K562 (cell line): ENCODE results near the gene LBR. TPM values are rescaled to one million over a fixed set of nuclear protein-coding genes. Genes with fewer than 3 reads are reported as not detected.

ENCODE experiments used
- ATAC-seq: fragments of 200-7000 bp; cut with Tn5 transposase; 3 replicates; pipeline ENCODE4 v1.9.1; 2020; ENCODE audit warnings: moderate library complexity
- BruUV-seq: library from RNA; stranded (reverse); fragments of 400-500 nt; replicated peaks from 2 replicates; lab custom pipeline; 2021; lab: Mats Ljungman, UMichigan
- CTCF ChIA-PET: fragments of 300-600 bp; formaldehyde crosslinking; extraction: SDS; loops from one replicate; lab custom pipeline; 2021; ENCODE audit warnings: low intra/inter-chr PET ratio; lab: Yijun Ruan, JAX
- POLR2A ChIA-PET: fragments of 300-600, 350-650 bp; sonication (Branson Sonifier 250); formaldehyde crosslinking; extraction: SDS; loops from one replicate; lab custom pipeline; 2021; ENCODE audit warnings: antibody characterized with exemption, inconsistent platforms; lab: Yijun Ruan, JAX
- DNase-seq, 4 experiments: peaks; one replicate each; pipeline versions ENCODE4 v3.0.0 to v3.0.0-alpha.2; 2011 to 2018; ENCODE audit warnings: low spot score in 3 of 4, mixed read lengths in 3 of 4; ENCODE audit errors: extremely low read depth in 1 of 4
- FAIRE-seq: peaks from 2 replicates; lab custom pipeline; 2011; peaks lifted over from hg19 to GRCh38; lab: Jason Lieb, UNC
- H2AFZ ChIP-seq: 2 replicates; pipeline ENCODE4 v1.6.0; 2011; ENCODE audit warnings: low read depth, low read length, control low read depth, inconsistent platforms
- H3K27ac ChIP-seq: fragments of 200-600 bp; 3 replicates; pipeline ENCODE4 v1.8.0; 2011; ENCODE audit warnings: low read depth, mild to moderate bottlenecking, control low read depth, inconsistent platforms, low read length, moderate library complexity, mixed read lengths; ENCODE audit errors: extremely low read depth
- H3K27me3 ChIP-seq, 2 experiments: fragments of 300-600 bp in 1 of 2; 2 replicates in 1 of 2; 3 replicates in 1 of 2; pipeline versions ENCODE4 v1.6.0 to v1.8.0; 2011; ENCODE audit warnings: inconsistent platforms in 2 of 2, low read length in 2 of 2, mild to moderate bottlenecking in 1 of 2, mixed read lengths in 1 of 2, moderate library complexity in 1 of 2; ENCODE audit not compliant: control insufficient read depth in 2 of 2, insufficient read depth in 2 of 2
- H3K36me3 ChIP-seq: fragments of 300-600 bp; 3 replicates; pipeline ENCODE4 v1.8.0; 2011; ENCODE audit warnings: mild to moderate bottlenecking, low read length, inconsistent platforms; ENCODE audit not compliant: control insufficient read depth, insufficient read depth
- H3K4me1 ChIP-seq, 2 experiments: fragments of 200-600 bp in 1 of 2; replicated peaks in 1 of 2; 2 replicates in 1 of 2; 3 replicates in 1 of 2; pipeline versions ENCODE4 v1.5.1 to v1.8.0; 2011; ENCODE audit warnings: inconsistent platforms in 2 of 2, low read length in 2 of 2, mild to moderate bottlenecking in 1 of 2, mixed read lengths in 1 of 2, moderate library complexity in 1 of 2; ENCODE audit not compliant: control insufficient read depth in 2 of 2, insufficient read depth in 2 of 2
- H3K4me2 ChIP-seq: 2 replicates; pipeline ENCODE4 v1.6.1; 2011; ENCODE audit warnings: low read length, control low read depth, inconsistent platforms, mixed read lengths; ENCODE audit not compliant: insufficient read depth
- H3K4me3 ChIP-seq: fragments of 200-600 bp; sonication (generic), shearing (Covaris generic); 2 replicates; pipeline ENCODE4 v1.5.1; 2016; ENCODE audit warnings: control low read depth, inconsistent platforms
- H3K79me2 ChIP-seq: fragments of 200-600 bp; 3 replicates; pipeline ENCODE4 v1.8.0; 2011; ENCODE audit warnings: low read length, inconsistent platforms; ENCODE audit not compliant: control insufficient read depth, insufficient read depth
- H3K9ac ChIP-seq, 2 experiments: 2 replicates each; pipeline versions ENCODE4 v1.6.0 to v1.6.1; 2011; ENCODE audit warnings: low read depth in 2 of 2, low read length in 2 of 2, control low read depth in 1 of 2, inconsistent platforms in 1 of 2, mild to moderate bottlenecking in 1 of 2, mixed read lengths in 1 of 2; ENCODE audit not compliant: insufficient read depth in 1 of 2
- H3K9me1 ChIP-seq: one replicate; pipeline ENCODE4 v1.6.0; 2011; ENCODE audit warnings: inconsistent platforms, mild to moderate bottlenecking, low read length, moderate library complexity; ENCODE audit not compliant: control insufficient read depth, insufficient read depth
- H3K9me3 ChIP-seq: replicated peaks from 2 replicates; pipeline ENCODE4 v1.5.1; 2011; ENCODE audit warnings: low read depth, low read length, inconsistent platforms; ENCODE audit not compliant: control insufficient read depth, insufficient read depth
- H4K20me1 ChIP-seq: replicated peaks from 2 replicates; pipeline ENCODE4 v1.6.1; 2011; ENCODE audit warnings: low read length, inconsistent platforms, mixed read lengths; ENCODE audit not compliant: control insufficient read depth, insufficient read depth
- ARID2 ChIP-seq: fragments of 450-650 bp; IDR thresholded peaks from 2 replicates; pipeline ENCODE4 v1.6.1; 2017; ENCODE audit warnings: antibody characterized with exemption, mild to moderate bottlenecking
- CREBBP ChIP-seq: IDR thresholded peaks from one replicate; pipeline ENCODE4 v1.6.1; 2012; ENCODE audit warnings: low read depth, mild to moderate bottlenecking, control low read depth, inconsistent platforms, low read length
- POLR2A ChIP-seq: fragments of 450-650 bp; conservative IDR thresholded peaks from 2 replicates; pipeline ENCODE4 v1.6.1; 2016
- ZNF316 ChIP-seq: fragments of 450-650 bp; IDR thresholded peaks from 2 replicates; pipeline ENCODE4 v1.6.1; 2016
- ZNF780A ChIP-seq: fragments of 250-450 bp; sonication (Bioruptor Pico); IDR thresholded peaks from 2 replicates; pipeline ENCODE4 v1.5.0; 2021; ENCODE audit warnings: mild to moderate bottlenecking
- ZZZ3 ChIP-seq: fragments of 450-650 bp; IDR thresholded peaks from 2 replicates; pipeline ENCODE4 v1.6.1; 2016; ENCODE audit warnings: antibody characterized with exemption, mild to moderate bottlenecking, moderate library complexity
- WGBS: fragments of 100-300 bp; shearing (Covaris generic); methylation state at CpG from one replicate; pipeline ENCODE4 v1.1.6; 2016; ENCODE audit warnings: low coverage, mixed read lengths; ENCODE audit not compliant: insufficient coverage; ENCODE audit errors: missing lambda C conversion rate; 5-methylcytosine and 5-hydroxymethylcytosine counted together
- in situ Hi-C: fragments of 300-500 bp; cut with MboI; formaldehyde crosslinking; loops from 4 replicates; pipeline ENCODE4 v1.15.0; 2018; ENCODE audit warnings: inconsistent platforms, mixed read lengths
- intact Hi-C: fragments of 100-400 bp; cut with micrococcal nuclease; formaldehyde crosslinking; loops from 2 replicates; pipeline ENCODE4 v1.14.2; 2022
- polyA plus RNA-seq, 8 experiments: library from polyadenylated mRNA; depleted of rRNA in 4 of 8; stranded (reverse) in 5 of 8; unstranded in 3 of 8; fragments of >200 nt; fragmentation: Nextera tagmentation in 2 of 8; fragmentation: Illumina TruSeq in 1 of 8; extraction: Ambion mirVana in 2 of 8; extraction: Trizol in 1 of 8; gene quantifications; 2 replicates each; pipeline versions ENCODE4 v1.2.1 to v1.2.3, GENCODE V29; 2011 to 2014; ENCODE audit warnings: inconsistent platforms in 1 of 8, missing spikeins in 1 of 8
- total RNA-seq, 7 experiments: library from RNA; depleted of rRNA in 6 of 7; stranded (reverse); fragments of >200 nt in 6 of 7; fragmentation: Illumina TruSeq in 2 of 7; extraction: Trizol in 2 of 7; gene quantifications; 2 replicates each; pipeline versions ENCODE4 v1.2.1 to v1.2.3, GENCODE V29; 2011 to 2021; ENCODE audit warnings: low replicate concordance in 1 of 7
- TF ChIP-seq, protein P1 (sequence below): fragments of 250-450 bp; sonication (Bioruptor Pico); IDR thresholded peaks from 2 replicates; pipeline ENCODE4 v1.8.0; 2022; ENCODE audit warnings: inconsistent platforms, mild to moderate bottlenecking, moderate library complexity, borderline replicate concordance
- TF ChIP-seq, protein P2 (sequence below), 3 experiments: fragments of 200-800 bp in 1 of 3; fragments of 250-450 bp in 1 of 3; fragments of 450-650 bp in 1 of 3; sonication (Bioruptor Pico) in 1 of 3; sonication (Bioruptor generic) in 1 of 3; formaldehyde crosslinking in 1 of 3; IDR thresholded peaks; 2 replicates each; pipeline versions ENCODE4 v1.6.1 to v1.8.0; 2016 to 2022; ENCODE audit warnings: mild to moderate bottlenecking in 2 of 3, missing genetic modification characterization in 2 of 3, missing compliant biosample characterization in 1 of 3, moderate library complexity in 1 of 3
- TF ChIP-seq, protein P3 (sequence below): fragments of 250-450 bp; sonication (Bioruptor Pico); IDR thresholded peaks from 2 replicates; pipeline ENCODE4 v1.9.0; 2021; ENCODE audit warnings: mild to moderate bottlenecking
- TF ChIP-seq, protein P4 (sequence below): fragments of 250-450 bp; sonication (Bioruptor Pico); IDR thresholded peaks from 2 replicates; pipeline ENCODE4 v1.5.0; 2020; ENCODE audit warnings: mild to moderate bottlenecking
- TF ChIP-seq, protein P5 (sequence below): fragments of 250-450 bp; sonication (Bioruptor Pico); IDR thresholded peaks from 2 replicates; pipeline ENCODE4 v1.4.0; 2020; ENCODE audit warnings: mild to moderate bottlenecking, moderate library complexity

LBR gene
- total and polyA plus RNA-seq, 9 of the 15 experiments (the other 6 are each of a cell fraction or from before 2014, with no cell fraction given): 102 to 229 (median 197) TPM

DNA sequence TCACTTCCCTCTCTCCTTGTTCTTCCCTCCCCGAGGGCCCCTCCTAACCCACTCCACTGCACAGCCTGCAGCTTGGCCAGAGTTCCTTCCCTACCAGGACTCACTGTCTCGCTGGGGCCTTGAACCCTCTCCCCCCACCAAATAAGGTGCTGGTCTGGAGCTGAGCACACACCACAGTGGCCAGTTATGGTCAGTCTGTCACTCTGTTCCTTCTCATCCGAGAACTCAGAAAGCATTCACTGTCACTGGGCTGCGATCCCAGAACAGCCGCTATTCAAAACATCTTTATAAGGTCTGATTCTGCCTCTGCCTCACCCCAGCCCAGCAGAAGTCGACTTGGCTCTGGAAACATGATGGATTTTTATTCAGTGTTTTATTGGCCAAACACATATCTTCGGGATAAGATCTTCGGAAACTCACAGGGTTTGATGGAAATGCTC, 19.8 kb upstream of the LBR start:
- no peaks in the 10 kb centered on the region for H3K27me3 ChIP-seq
- no peaks in the 10 kb centered on the region for H4K20me1 ChIP-seq
- intact Hi-C loops: loop anchor here (5.0 kb wide), 1 partner anchor 860 kb away; the partner anchor contains the start of gene LIN9
- H3K4me2 ChIP-seq: no peak overlapping the region
- TF ChIP-seq, protein P1, sequence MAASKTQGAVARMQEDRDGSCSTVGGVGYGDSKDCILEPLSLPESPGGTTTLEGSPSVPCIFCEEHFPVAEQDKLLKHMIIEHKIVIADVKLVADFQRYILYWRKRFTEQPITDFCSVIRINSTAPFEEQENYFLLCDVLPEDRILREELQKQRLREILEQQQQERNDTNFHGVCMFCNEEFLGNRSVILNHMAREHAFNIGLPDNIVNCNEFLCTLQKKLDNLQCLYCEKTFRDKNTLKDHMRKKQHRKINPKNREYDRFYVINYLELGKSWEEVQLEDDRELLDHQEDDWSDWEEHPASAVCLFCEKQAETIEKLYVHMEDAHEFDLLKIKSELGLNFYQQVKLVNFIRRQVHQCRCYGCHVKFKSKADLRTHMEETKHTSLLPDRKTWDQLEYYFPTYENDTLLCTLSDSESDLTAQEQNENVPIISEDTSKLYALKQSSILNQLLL (CRISPR knock-in tag): no peak
- TF ChIP-seq, protein P2, sequence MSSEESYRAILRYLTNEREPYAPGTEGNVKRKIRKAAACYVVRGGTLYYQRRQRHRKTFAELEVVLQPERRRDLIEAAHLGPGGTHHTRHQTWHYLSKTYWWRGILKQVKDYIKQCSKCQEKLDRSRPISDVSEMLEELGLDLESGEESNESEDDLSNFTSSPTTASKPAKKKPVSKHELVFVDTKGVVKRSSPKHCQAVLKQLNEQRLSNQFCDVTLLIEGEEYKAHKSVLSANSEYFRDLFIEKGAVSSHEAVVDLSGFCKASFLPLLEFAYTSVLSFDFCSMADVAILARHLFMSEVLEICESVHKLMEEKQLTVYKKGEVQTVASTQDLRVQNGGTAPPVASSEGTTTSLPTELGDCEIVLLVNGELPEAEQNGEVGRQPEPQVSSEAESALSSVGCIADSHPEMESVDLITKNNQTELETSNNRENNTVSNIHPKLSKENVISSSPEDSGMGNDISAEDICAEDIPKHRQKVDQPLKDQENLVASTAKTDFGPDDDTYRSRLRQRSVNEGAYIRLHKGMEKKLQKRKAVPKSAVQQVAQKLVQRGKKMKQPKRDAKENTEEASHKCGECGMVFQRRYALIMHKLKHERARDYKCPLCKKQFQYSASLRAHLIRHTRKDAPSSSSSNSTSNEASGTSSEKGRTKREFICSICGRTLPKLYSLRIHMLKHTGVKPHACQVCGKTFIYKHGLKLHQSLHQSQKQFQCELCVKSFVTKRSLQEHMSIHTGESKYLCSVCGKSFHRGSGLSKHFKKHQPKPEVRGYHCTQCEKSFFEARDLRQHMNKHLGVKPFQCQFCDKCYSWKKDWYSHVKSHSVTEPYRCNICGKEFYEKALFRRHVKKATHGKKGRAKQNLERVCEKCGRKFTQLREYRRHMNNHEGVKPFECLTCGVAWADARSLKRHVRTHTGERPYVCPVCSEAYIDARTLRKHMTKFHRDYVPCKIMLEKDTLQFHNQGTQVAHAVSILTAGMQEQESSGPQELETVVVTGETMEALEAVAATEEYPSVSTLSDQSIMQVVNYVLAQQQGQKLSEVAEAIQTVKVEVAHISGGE (CRISPR knock-in tag; IDR thresholded peaks at IDR 0.05): no peak
- TF ChIP-seq ZZZ3: no peak
- TF ChIP-seq CREBBP: no peak
- TF ChIP-seq, protein P3, sequence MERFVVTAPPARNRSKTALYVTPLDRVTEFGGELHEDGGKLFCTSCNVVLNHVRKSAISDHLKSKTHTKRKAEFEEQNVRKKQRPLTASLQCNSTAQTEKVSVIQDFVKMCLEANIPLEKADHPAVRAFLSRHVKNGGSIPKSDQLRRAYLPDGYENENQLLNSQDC (CRISPR knock-in tag): no peak
- no peak for TF ChIP-seq ZNF316
- TF ChIP-seq, protein P4, sequence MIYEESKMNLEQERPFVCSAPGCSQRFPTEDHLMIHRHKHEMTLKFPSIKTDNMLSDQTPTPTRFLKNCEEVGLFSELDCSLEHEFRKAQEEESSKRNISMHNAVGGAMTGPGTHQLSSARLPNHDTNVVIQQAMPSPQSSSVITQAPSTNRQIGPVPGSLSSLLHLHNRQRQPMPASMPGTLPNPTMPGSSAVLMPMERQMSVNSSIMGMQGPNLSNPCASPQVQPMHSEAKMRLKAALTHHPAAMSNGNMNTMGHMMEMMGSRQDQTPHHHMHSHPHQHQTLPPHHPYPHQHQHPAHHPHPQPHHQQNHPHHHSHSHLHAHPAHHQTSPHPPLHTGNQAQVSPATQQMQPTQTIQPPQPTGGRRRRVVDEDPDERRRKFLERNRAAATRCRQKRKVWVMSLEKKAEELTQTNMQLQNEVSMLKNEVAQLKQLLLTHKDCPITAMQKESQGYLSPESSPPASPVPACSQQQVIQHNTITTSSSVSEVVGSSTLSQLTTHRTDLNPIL (CRISPR knock-in tag): no peak
- TF ChIP-seq POLR2A: no peak
- no peak for TF ChIP-seq ZNF780A (CRISPR knock-in tag)
- TF ChIP-seq ARID2: no peak
- TF ChIP-seq, protein P5, sequence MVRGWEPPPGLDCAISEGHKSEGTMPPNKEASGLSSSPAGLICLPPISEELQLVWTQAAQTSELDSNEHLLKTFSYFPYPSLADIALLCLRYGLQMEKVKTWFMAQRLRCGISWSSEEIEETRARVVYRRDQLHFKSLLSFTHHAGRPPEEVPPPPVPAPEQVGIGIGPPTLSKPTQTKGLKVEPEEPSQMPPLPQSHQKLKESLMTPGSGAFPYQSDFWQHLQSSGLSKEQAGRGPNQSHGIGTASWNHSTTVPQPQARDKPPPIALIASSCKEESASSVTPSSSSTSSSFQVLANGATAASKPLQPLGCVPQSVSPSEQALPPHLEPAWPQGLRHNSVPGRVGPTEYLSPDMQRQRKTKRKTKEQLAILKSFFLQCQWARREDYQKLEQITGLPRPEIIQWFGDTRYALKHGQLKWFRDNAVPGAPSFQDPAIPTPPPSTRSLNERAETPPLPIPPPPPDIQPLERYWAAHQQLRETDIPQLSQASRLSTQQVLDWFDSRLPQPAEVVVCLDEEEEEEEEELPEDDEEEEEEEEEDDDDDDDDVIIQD (CRISPR knock-in tag): no peak
- BruUV-seq: no TSS peak
- no peaks in the 10 kb centered on the region for H3K79me2 ChIP-seq
- H2AFZ ChIP-seq: peak overlapping the region; percentile 11; the same call in 1 of the 2 replicates
- no peaks in the 10 kb centered on the region for H3K9me3 ChIP-seq
- peak overlapping the region in 1 of 2 experiments; percentile 49; a peak in 1 of 4 replicates for H3K9ac ChIP-seq
- H3K4me1 ChIP-seq: peaks cover 26 to 28% of the 10 kb centered on the region in 2 experiments
- H3K27ac ChIP-seq: no peak overlapping the region
- CTCF ChIA-PET: no interaction called here
- POLR2A ChIA-PET: interaction anchor here (1.0 to 1.2 kb wide), 2 partner anchors 20 to 24 kb away, joined by 3 read pairs; no protein-coding TSS in a partner anchor
- no peaks in the 10 kb centered on the region for H3K9me1 ChIP-seq
- 53% methylated on average over 8 of the region's 8 CpGs for WGBS
- H3K4me3 ChIP-seq: no peak overlapping the region
- in situ Hi-C loops: no loop called here
- ATAC-seq (no peak), FAIRE-seq (no peak), DNase-seq (no peak)
- H3K36me3 ChIP-seq: no peaks in the 10 kb centered on the region
